SH-SY5Y (cell line): ENCODE results near the gene TSEN34.

ENCODE experiments used
- GATA2 ChIP-seq: IDR thresholded peaks from 2 replicates; pipeline ENCODE4 v1.6.1; 2011; ENCODE audit warnings: mild to moderate bottlenecking, low read depth, low read length
- GATA3 ChIP-seq: IDR thresholded peaks from 2 replicates; pipeline ENCODE4 v1.6.1; 2011; ENCODE audit warnings: low read depth, mild to moderate bottlenecking, low read length, moderate library complexity

TSEN34 gene

DNA sequence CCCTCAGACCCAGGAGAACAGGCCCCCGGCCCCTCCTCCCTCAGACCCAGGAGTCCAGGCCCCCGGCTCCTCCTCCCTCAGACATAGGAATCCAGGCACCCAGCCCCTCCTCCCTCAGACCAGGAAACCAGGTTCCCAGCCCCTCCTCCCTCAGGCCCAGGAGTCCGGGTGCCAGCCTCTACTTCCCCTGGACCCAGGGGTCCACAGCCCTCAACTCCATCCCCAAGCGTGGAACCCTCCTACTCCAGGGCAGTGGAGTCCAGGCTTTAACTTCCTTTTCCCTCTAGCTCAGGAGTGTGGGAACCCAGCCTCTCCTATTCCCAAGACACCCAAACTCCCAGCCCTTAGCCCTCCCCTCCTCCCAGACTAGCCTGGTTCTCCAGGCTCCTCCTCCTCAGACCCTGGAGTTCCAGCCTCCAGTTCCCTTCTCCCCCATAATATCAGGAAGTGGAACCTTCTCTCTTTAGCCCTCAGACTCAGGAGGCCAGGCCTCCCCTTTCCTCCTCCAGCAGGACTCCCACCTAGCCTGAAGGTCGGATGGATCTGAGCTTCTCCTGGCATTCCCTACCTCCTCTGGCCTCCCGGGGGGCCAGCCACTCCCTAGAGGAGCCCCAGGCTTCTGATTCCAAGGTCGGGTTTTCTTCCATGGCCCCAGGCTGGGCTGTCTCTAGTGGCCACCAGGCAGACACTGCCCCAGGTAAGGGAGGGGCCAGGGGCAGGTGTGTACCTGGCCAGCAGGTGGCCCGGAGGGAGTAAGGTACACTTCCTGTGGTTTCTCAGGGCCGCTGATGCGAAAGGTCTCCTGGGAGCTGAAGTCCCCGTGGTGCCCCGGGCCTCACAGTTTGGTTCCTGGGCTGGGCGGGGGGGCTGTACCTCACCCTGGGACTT, 18.4 kb upstream of the TSEN34 start, which contains the start of gene TMC4:
Gene TMC4, minus strand, starts transcription at position 690 of the 888 bp plus-strand sequence. Its CDS starts 43 bp downstream, at position 647.
- no peak for TF ChIP-seq GATA3
- no peak for TF ChIP-seq GATA2

DNA sequence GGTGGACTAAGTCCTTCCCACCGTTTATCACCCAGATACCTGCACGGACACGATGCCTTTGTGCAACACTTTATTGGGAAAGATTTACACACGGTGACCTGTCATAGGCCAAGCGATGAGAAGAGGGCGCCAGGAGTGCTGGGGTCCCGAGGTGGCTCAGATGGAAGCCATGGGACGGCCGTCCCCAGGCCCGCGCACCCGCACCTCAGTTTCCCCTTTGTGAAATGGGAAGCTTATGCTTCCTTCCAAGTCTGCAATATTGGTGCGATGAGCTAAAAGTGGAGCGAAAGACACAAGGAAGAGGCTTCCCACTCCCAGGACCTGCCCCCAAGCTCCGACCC, 17.8 kb upstream of the TSEN34 start:
- TF ChIP-seq GATA2 (no peak), GATA3 (no peak)

GRCh38 chr19:54173951-54174834, 16.9 kb upstream of the TSEN34 start:
- no peak for TF ChIP-seq GATA2
- no peak for TF ChIP-seq GATA3

GRCh38 chr19:54178581-54179261, 12.4 kb upstream of the TSEN34 start:
- TF ChIP-seq GATA2: no peak
- no peak for TF ChIP-seq GATA3

DNA sequence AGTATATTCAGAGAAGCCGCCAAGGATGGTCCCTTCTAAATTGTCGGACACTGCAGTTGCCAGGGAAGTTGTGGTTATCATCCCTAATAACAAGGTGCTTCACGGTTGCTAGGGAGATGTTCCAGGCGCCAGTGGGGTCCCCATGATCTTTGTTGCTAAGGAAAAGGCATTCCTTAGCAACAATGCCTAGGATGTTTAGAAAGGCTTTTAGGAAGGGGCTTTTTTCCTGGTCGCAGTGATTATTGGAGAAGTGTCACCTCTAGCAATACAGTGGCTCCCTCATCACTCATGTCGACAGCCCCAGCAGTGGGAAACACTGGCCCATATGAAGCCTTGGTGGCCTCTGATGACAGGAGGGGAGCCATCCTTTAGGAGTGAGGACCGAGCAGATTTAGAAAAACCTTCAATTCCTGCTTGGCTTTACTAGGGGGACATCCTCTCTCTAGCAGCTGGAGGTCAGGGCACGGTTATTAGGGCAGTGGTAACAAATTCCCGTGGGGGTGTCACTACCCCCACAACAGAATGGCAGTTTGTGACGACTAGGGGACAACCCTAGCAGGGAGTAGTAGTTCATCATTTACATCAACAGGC, 11.8 kb upstream of the TSEN34 start:
- TF ChIP-seq GATA2 (no peak), GATA3 (no peak)

GRCh38 chr19:54179921-54180461, 11.1 kb upstream of the TSEN34 start:
- TF ChIP-seq GATA2 (no peak), GATA3 (no peak)

- TF ChIP-seq GATA3 (no peak), GATA2 (no peak)
Measured at GRCh38 chr19:54180691-54181091, 10.4 kb upstream of the TSEN34 start.

DNA sequence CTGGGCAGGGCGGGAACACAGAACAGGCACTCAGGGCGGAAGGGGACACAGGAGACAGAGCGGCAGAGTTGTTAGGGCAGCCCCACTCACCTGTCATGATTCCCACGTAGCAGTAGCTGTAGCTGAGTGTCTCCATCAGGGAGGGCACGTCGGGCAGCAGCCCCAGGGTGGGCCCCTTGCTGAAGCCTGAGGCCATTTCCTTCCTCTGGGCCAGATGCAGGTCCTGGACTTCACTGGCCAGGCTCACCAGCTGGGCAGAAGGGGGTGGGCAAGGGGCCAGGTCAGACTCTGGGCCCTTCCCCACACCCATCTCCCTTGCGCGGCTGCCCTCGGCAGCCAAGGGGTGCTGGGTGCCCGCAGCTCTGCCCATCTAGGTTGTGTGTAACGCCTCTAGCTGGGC, 7.7 kb upstream of the TSEN34 start:
- TF ChIP-seq GATA2 (no peak), GATA3 (no peak)

GRCh38 chr19:54186351-54186750, 4.8 kb upstream of the TSEN34 start:
- TF ChIP-seq GATA3 (no peak), GATA2 (no peak)

- TF ChIP-seq GATA2 (no peak), GATA3 (no peak)
Measured at GRCh38 chr19:54186934-54187381, 4.2 kb upstream of the TSEN34 start.

GRCh38 chr19:54188215-54188871, 2.8 kb upstream of the TSEN34 start:
- no peak for TF ChIP-seq GATA3
- no peak for TF ChIP-seq GATA2

DNA sequence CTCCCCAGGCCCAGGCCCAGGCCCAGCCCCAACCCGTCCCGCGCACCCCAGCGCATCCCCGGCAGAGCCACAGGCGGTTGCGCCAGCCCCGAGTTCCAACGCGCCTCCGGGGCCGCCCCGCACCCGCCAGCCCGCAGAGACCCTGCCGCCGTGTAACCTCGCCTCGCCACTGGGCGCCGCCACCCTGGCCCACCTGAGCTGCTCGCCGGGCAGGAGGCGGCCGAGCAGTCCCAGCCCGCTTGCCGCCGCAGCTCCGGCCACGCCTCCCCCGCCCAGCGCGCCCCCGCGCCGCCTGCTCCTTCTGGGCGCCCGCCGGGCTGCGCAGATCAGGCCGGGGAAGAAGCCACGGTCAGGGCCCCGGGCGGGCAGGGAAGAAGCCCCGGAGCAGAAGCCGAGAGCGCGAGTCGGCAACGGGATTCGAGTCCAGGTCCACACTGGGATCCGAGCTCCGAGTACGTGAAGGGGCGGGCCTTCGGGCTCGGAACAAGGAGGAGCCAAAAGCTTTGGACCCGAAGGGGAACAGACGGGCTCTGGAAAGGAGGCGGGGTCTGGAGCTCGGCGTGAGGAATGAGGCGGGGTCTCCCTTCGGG, 1.9 kb upstream of the TSEN34 start, which contains the start of gene MBOAT7:
Gene MBOAT7, minus strand, starts transcription at position 436 of the 590 bp plus-strand sequence. CDS start 1,072 bp downstream, outside the sequence.
- TF ChIP-seq GATA3 (no peak), GATA2 (no peak; the same call in 1 of the 2 replicates)
